A549 (cell line): Measurements from ENCODE around the gene ATP10A. TPM values are rescaled to one million over a fixed set of nuclear protein-coding genes. Genes with fewer than 3 reads are reported as not detected.

Experiments
- ATAC-seq, 2 experiments: fragments of 200-7000 bp in 1 of 2; fragments of >200 bp in 1 of 2; cut with Nextera tagmentation in 1 of 2; cut with Tn5 transposase in 1 of 2; 3 replicates each; pipeline versions ENCODE4 v1.8.0 to v1.9.1; 2018 to 2020; ENCODE audit warnings: mild to moderate bottlenecking in 1 of 2, moderate library complexity in 1 of 2
- CTCF ChIA-PET: fragments of 300-600 bp; sonication (Branson Sonifier 250); formaldehyde crosslinking; extraction: SDS; loops from one replicate; lab custom pipeline; 2021; ENCODE audit warnings: antibody characterized with exemption, inconsistent platforms; lab: Yijun Ruan, JAX
- POLR2A ChIA-PET: fragments of 350-600 bp; formaldehyde crosslinking; extraction: SDS; loops from one replicate; lab custom pipeline; 2021; ENCODE audit warnings: antibody characterized with exemption, inconsistent platforms; lab: Yijun Ruan, JAX
- DNase-seq, 2 experiments: peaks; one replicate each; pipeline versions ENCODE4 v3.0.0 to v3.0.0-alpha.2; 2011 to 2016; ENCODE audit warnings: low read depth in 1 of 2, low spot score in 1 of 2
- FAIRE-seq: peaks from 2 replicates; lab custom pipeline; 2011; peaks lifted over from hg19 to GRCh38; lab: Jason Lieb, UNC
- H3K27ac ChIP-seq, 2 experiments: fragments of >200 bp; sonication (Bioruptor Twin); formaldehyde crosslinking; 3 replicates each; pipeline ENCODE4 v1.5.1; 2016 to 2017
- H3K4me1 ChIP-seq: fragments of >200 bp; sonication (Bioruptor Twin); formaldehyde crosslinking; 3 replicates; pipeline ENCODE4 v1.6.1; 2016
- H3K4me2 ChIP-seq: fragments of >200 bp; sonication (Bioruptor Twin); formaldehyde crosslinking; 3 replicates; pipeline ENCODE4 v1.6.1; 2016
- H3K4me3 ChIP-seq: fragments of >200 bp; sonication (Bioruptor Twin); formaldehyde crosslinking; 3 replicates; pipeline ENCODE4 v1.5.1; 2016
- H3K9me3 ChIP-seq: fragments of >200 bp; sonication (Bioruptor Twin); formaldehyde crosslinking; 3 replicates; pipeline ENCODE4 v1.6.1; 2016
- BHLHE40 ChIP-seq: IDR thresholded peaks from 2 replicates; pipeline ENCODE4 v1.6.1; 2012; ENCODE audit warnings: low read depth, low read length, inconsistent platforms
- CBX2 ChIP-seq: fragments of 200-600 bp; sonication (generic); IDR thresholded peaks from 2 replicates; pipeline ENCODE4 v1.6.1; 2016; ENCODE audit warnings: low read depth, mild to moderate bottlenecking, borderline replicate concordance
- CBX8 ChIP-seq: fragments of 200-600 bp; sonication (generic); IDR thresholded peaks from 2 replicates; pipeline ENCODE4 v1.6.1; 2016
- EHF ChIP-seq: fragments of 250-450 bp; sonication (Bioruptor Pico); IDR thresholded peaks from 2 replicates; pipeline ENCODE4 v1.5.0; 2020; ENCODE audit warnings: mild to moderate bottlenecking
- EP300 ChIP-seq, 2 experiments: fragments of >200 bp; sonication (Bioruptor Twin); formaldehyde crosslinking; IDR thresholded peaks; 2 replicates in 1 of 2; 3 replicates in 1 of 2; pipeline ENCODE4 v1.6.1; 2016 to 2017
- ESRRA ChIP-seq: fragments of 150-350 bp; IDR thresholded peaks from 2 replicates; pipeline ENCODE4 v1.6.1; 2014; ENCODE audit warnings: mild to moderate bottlenecking, low read length, borderline replicate concordance
- FOSB ChIP-seq: fragments of 250-450 bp; sonication (Bioruptor Pico); IDR thresholded peaks from 2 replicates; pipeline ENCODE4 v1.5.0; 2020; ENCODE audit warnings: mild to moderate bottlenecking, moderate library complexity
- GATA3 ChIP-seq: IDR thresholded peaks from 2 replicates; pipeline ENCODE4 v1.6.1; 2012; ENCODE audit warnings: borderline replicate concordance
- HEYL ChIP-seq: fragments of 250-450 bp; sonication (Bioruptor Pico); IDR thresholded peaks from 2 replicates; pipeline ENCODE4 v1.8.0; 2021; ENCODE audit warnings: mild to moderate bottlenecking, moderate library complexity
- HOXB13 ChIP-seq: fragments of 250-450 bp; sonication (Bioruptor Pico); IDR thresholded peaks from 2 replicates; pipeline ENCODE4 v1.5.0; 2020; ENCODE audit warnings: low read depth, mild to moderate bottlenecking, moderate library complexity
- KDM1A ChIP-seq: fragments of 200-600 bp; sonication (generic); IDR thresholded peaks from 2 replicates; pipeline ENCODE4 v1.6.1; 2016; ENCODE audit warnings: low read depth, mild to moderate bottlenecking
- MAZ ChIP-seq: fragments of 150-350 bp; IDR thresholded peaks from 2 replicates; pipeline ENCODE4 v1.6.1; 2014; ENCODE audit warnings: antibody characterized with exemption, low read depth, low read length, borderline replicate concordance
- NPAS2 ChIP-seq: fragments of 250-450 bp; sonication (Bioruptor Pico); IDR thresholded peaks from 2 replicates; pipeline ENCODE4 v1.8.0; 2022; ENCODE audit warnings: mild to moderate bottlenecking, moderate library complexity, borderline replicate concordance
- PBX3 ChIP-seq: IDR thresholded peaks from 2 replicates; pipeline ENCODE4 v1.6.1; 2012
- RAD21 ChIP-seq, 2 experiments: fragments of >200 bp in 1 of 2; sonication (Bioruptor Twin) in 1 of 2; formaldehyde crosslinking in 1 of 2; IDR thresholded peaks in 1 of 2; conservative IDR thresholded peaks in 1 of 2; 2 replicates in 1 of 2; 3 replicates in 1 of 2; pipeline ENCODE4 v1.6.1; 2012 to 2018; ENCODE audit warnings: inconsistent platforms in 1 of 2
- RARB ChIP-seq: fragments of 250-450 bp; sonication (Bioruptor Pico); IDR thresholded peaks from 2 replicates; pipeline ENCODE4 v1.8.0; 2021; ENCODE audit warnings: mild to moderate bottlenecking, moderate library complexity
- RCOR1 ChIP-seq: fragments of 150-350 bp; IDR thresholded peaks from 2 replicates; pipeline ENCODE4 v1.6.1; 2014; ENCODE audit warnings: antibody characterized with exemption, low read length, low read depth
- SMC3 ChIP-seq: fragments of >200 bp; sonication (Bioruptor Twin); formaldehyde crosslinking; IDR thresholded peaks from 3 replicates; pipeline ENCODE4 v1.6.1; 2018; ENCODE audit warnings: inconsistent platforms
- SREBF2 ChIP-seq: fragments of 450-650 bp; IDR thresholded peaks from 2 replicates; pipeline ENCODE4 v1.6.1; 2014; ENCODE audit warnings: mild to moderate bottlenecking, moderate library complexity
- WGBS: methylation state at CpG from one replicate; pipeline ENCODE4 v1.1.6; 2017; ENCODE audit errors: missing lambda C conversion rate; 5-methylcytosine and 5-hydroxymethylcytosine counted together
- polyA plus RNA-seq, 4 experiments: library from polyadenylated mRNA; depleted of rRNA in 3 of 4; stranded (reverse); fragments of >200 nt; fragmentation: RNase III in 1 of 4; extraction: RNeasy Plus Mini Kit Qiagen cat#74134 plus additional on column Dnase treatment in 1 of 4; gene quantifications; 2 replicates in 3 of 4; 3 replicates in 1 of 4; pipeline ENCODE4 v1.2.3, GENCODE V29; 2011 to 2017
- TF ChIP-seq, protein P1 (sequence below): fragments of 250-450 bp; sonication (Bioruptor Pico); IDR thresholded peaks from 2 replicates; pipeline ENCODE4 v1.5.0; 2020; ENCODE audit warnings: low read depth, mild to moderate bottlenecking, moderate library complexity
- TF ChIP-seq, protein P2 (sequence below): IDR thresholded peaks from 2 replicates; pipeline ENCODE4 v1.6.1; 2012; ENCODE audit warnings: low read depth, borderline replicate concordance
- TF ChIP-seq, protein P3 (sequence below): fragments of >200 bp; sonication (Bioruptor Twin); formaldehyde crosslinking; IDR thresholded peaks from 3 replicates; pipeline ENCODE4 v1.5.1; 2016

ATP10A gene
- polyA plus RNA-seq, 2 of the 4 experiments (the other 2 are of a cell fraction): 5.9 to 7.6 TPM

DNA sequence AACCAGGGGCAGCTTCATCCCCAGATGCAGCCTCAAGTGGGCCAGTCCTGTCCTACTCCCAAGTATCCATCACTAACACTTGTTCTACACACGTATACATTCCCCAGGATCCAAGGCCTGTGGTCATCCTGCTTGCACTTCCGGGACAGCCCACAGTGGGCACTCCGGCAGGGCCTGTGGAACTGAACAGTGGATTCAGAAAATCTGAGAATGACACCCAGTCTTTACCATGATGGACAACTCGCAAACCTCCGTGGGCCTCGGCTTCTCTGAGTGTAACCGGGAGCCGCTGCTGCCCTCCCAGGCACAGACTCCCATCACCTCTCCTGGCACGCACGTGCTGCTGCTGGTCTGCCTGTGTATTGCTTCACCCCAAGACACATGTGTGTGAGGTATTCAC is 59.6 kb downstream of the ATP10A start:
- FAIRE-seq: no peak
- 81% methylated on average over 10 of the region's 10 CpGs for WGBS

DNA sequence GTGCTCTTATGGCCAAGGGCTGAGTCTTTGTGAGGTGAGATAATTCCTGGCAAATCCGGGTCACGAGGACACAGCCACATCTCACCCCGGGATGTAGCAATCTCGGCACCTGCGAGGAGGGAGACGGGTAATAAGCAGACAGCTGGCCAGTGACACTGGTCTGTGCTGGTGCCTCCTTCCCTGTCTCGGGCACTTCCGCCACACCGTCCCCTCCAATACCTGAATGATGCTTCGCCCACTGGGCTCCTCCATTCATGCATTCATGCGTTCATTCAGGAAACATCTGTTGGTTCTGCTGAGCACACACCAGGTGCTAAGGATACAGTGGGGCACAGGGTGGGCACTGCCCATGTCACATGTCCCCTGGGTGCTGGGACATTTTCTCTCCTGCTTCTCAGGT is 60.1 kb downstream of the ATP10A start:
- Histone ChIP-seq H3K27ac (no peak overlapping the region), H3K9me3 (no peaks in the 10 kb centered on the region), H3K4me2 (no peak overlapping the region), H3K4me3 (no peak overlapping the region), H3K4me1 (peaks cover 7% of the 10 kb centered on the region; the same call in 1 of the 3 replicates)
- TF ChIP-seq, protein P1, sequence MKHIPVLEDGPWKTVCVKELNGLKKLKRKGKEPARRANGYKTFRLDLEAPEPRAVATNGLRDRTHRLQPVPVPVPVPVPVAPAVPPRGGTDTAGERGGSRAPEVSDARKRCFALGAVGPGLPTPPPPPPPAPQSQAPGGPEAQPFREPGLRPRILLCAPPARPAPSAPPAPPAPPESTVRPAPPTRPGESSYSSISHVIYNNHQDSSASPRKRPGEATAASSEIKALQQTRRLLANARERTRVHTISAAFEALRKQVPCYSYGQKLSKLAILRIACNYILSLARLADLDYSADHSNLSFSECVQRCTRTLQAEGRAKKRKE (CRISPR knock-in tag): no peak
- no peak for TF ChIP-seq RAD21 (conservative IDR thresholded peaks at IDR 0.05 in 1 of 2, IDR thresholded peaks at IDR 0.05 in 1 of 2)
- TF ChIP-seq FOSB (CRISPR knock-in tag): no peak
- TF ChIP-seq HEYL (CRISPR knock-in tag): no peak
- no peak for TF ChIP-seq PBX3
- no peak for TF ChIP-seq CBX8
- TF ChIP-seq KDM1A: no peak
- TF ChIP-seq, protein P2, sequence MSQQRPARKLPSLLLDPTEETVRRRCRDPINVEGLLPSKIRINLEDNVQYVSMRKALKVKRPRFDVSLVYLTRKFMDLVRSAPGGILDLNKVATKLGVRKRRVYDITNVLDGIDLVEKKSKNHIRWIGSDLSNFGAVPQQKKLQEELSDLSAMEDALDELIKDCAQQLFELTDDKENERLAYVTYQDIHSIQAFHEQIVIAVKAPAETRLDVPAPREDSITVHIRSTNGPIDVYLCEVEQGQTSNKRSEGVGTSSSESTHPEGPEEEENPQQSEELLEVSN: no peak
- no peak for TF ChIP-seq SREBF2
- no peak for TF ChIP-seq HOXB13 (CRISPR knock-in tag)
- TF ChIP-seq CBX2: no peak
- CTCF ChIA-PET: no interaction called here
- POLR2A ChIA-PET: no interaction called here
- DNase-seq (no peak), ATAC-seq (no peak), FAIRE-seq (no peak)
- 94% methylated on average over 7 of the region's 11 CpGs for WGBS

More for the DNA sequence above, 59.6 kb downstream of the ATP10A start:
- ATAC-seq (no peak), DNase-seq (no peak)
- no peak for TF ChIP-seq ESRRA
- no peak for TF ChIP-seq MAZ
- TF ChIP-seq, protein P2: no peak
- no peak for TF ChIP-seq PBX3
- TF ChIP-seq RARB (CRISPR knock-in tag): no peak
- TF ChIP-seq SMC3: no peak
- no peak for TF ChIP-seq NPAS2 (CRISPR knock-in tag)
- TF ChIP-seq BHLHE40: no peak
- no peak for TF ChIP-seq RCOR1
- Histone ChIP-seq H3K9me3 (no peaks in the 10 kb centered on the region), H3K4me1 (peaks cover 7% of the 10 kb centered on the region; the same call in 1 of the 3 replicates), H3K4me3 (no peak overlapping the region), H3K4me2 (no peak overlapping the region), H3K27ac (no peak overlapping the region)
- ChIA-PET POLR2A (no interaction called here), CTCF (no interaction called here)

DNA sequence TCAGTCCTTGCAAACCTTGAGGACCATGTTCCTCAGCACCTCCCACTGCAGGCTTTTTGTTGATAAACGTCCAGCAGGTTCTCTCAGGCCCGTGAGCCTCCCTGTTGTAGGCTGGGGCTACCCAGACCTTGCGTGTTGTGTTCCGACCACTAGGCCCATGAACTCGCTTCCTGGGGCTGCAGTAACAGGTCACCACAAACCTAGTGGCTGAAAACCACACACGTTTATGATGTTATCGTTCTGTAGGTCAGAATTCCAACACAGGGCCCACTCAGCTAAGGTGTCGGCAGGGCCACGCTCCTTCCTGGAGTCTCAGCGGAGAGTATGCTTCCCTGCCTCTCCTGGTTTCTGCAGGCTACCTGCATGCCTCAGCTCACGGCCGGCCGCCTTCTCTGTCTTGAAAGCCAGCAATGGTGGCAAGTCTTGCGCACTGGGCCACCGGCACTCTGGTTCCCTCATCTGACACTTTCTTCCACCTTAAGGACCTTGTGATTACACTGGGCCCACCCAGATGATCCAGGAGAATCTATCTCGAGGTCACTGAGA is 60.8 kb downstream of the ATP10A start:
- Histone ChIP-seq H3K4me1 (peaks cover 7% of the 10 kb centered on the region; the same call in 1 of the 3 replicates), H3K4me2 (no peak overlapping the region), H3K9me3 (no peaks in the 10 kb centered on the region), H3K27ac (no peak overlapping the region), H3K4me3 (no peak overlapping the region)
- FAIRE-seq (no peak), DNase-seq (no peak), ATAC-seq (no peak)
- ChIA-PET CTCF (no interaction called here), POLR2A (no interaction called here)
- 94% methylated on average over 14 of the region's 16 CpGs for WGBS
- TF ChIP-seq EP300 (IDR thresholded peaks at IDR 0.05): no peak
- TF ChIP-seq, protein P3, sequence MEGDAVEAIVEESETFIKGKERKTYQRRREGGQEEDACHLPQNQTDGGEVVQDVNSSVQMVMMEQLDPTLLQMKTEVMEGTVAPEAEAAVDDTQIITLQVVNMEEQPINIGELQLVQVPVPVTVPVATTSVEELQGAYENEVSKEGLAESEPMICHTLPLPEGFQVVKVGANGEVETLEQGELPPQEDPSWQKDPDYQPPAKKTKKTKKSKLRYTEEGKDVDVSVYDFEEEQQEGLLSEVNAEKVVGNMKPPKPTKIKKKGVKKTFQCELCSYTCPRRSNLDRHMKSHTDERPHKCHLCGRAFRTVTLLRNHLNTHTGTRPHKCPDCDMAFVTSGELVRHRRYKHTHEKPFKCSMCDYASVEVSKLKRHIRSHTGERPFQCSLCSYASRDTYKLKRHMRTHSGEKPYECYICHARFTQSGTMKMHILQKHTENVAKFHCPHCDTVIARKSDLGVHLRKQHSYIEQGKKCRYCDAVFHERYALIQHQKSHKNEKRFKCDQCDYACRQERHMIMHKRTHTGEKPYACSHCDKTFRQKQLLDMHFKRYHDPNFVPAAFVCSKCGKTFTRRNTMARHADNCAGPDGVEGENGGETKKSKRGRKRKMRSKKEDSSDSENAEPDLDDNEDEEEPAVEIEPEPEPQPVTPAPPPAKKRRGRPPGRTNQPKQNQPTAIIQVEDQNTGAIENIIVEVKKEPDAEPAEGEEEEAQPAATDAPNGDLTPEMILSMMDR: no peak
- no peak for TF ChIP-seq EHF (CRISPR knock-in tag)
- no peak for TF ChIP-seq GATA3
